Activated B cell treated with CpG ODN at 0.5 μM for 24 hours (primary cell): ENCODE results near the gene ENOX1. TPM values are rescaled to one million over a fixed set of nuclear protein-coding genes. Genes with fewer than 3 reads are reported as not detected.

Experiments
- ATAC-seq: fragments of 200-7000 bp; cut with Tn5 transposase; one replicate; pipeline ENCODE4 v1.10.0; 2021; ENCODE audit warnings: low read depth, mild to moderate bottlenecking, moderate library complexity
- CTCF ChIA-PET: fragments of 350-600 bp; sonication (Branson Sonifier 250); formaldehyde crosslinking; loops from one replicate; lab custom pipeline; 2021; ENCODE audit warnings: antibody characterized with exemption; lab: Charles Lee
- POLR2A ChIA-PET: fragments of 350-600 bp; sonication (Branson Sonifier 250); formaldehyde crosslinking; loops from one replicate; lab custom pipeline; 2021; ENCODE audit warnings: antibody characterized with exemption; lab: Charles Lee
- DNase-seq: peaks from one replicate; pipeline ENCODE4 v3.0.0; 2022
- H3K27ac Mint-ChIP-seq: one replicate; pipeline ENCODE4 v1.8.0; 2020; ENCODE audit warnings: mixed read lengths
- H3K27me3 Mint-ChIP-seq: one replicate; pipeline ENCODE4 v1.8.0; 2021; ENCODE audit warnings: mixed read lengths
- H3K36me3 Mint-ChIP-seq: one replicate; pipeline ENCODE4 v1.8.0; 2021; ENCODE audit warnings: low read depth, mixed read lengths
- H3K4me1 Mint-ChIP-seq: one replicate; pipeline ENCODE4 v1.8.0; 2021; ENCODE audit warnings: mixed read lengths
- H3K4me3 Mint-ChIP-seq: one replicate; pipeline ENCODE4 v1.8.0; 2020; ENCODE audit warnings: mild to moderate bottlenecking, mixed read lengths
- H3K9me3 Mint-ChIP-seq: one replicate; pipeline ENCODE4 v1.8.0; 2020; ENCODE audit warnings: mixed read lengths
- CTCF ChIP-seq: fragments of 200-600 bp; IDR thresholded peaks from one replicate; pipeline ENCODE4 v1.8.0; 2022; ENCODE audit warnings: antibody characterized with exemption, mild to moderate bottlenecking
- intact Hi-C: fragments of 100-400 bp; cut with micrococcal nuclease; formaldehyde crosslinking; loops from one replicate; pipeline ENCODE4 v1.15.1; 2024
- total RNA-seq: library from RNA; stranded (reverse); gene quantifications from 2 replicates; pipeline ENCODE4 v1.2.3, GENCODE V29; 2022

The ENOX1 gene
- total RNA-seq, 1 donor from 2014 or later = not detected

- Mint-ChIP-seq H3K4me1 (no peaks in the 10 kb centered on the region), H3K9me3 (no peaks in the 10 kb centered on the region), H3K27ac (no peak overlapping the region), H3K36me3 (no peaks in the 10 kb centered on the region), H3K4me3 (no peak overlapping the region), H3K27me3 (no peaks in the 10 kb centered on the region)
- POLR2A ChIA-PET = no interaction called here
- CTCF ChIA-PET = no interaction called here
- ATAC-seq = no peak
- no peak for TF ChIP-seq CTCF
- intact Hi-C loops = no loop called here
- DNase-seq = no peak
Measured at GRCh38 chr13:43339805-43340550, 446.8 kb downstream of the ENOX1 start.

GRCh38 chr13:43339145-43339804 lies 447.5 kb downstream of the ENOX1 start:
- ChIA-PET POLR2A (no interaction called here), CTCF (no interaction called here)
- Mint-ChIP-seq H3K36me3 (no peaks in the 10 kb centered on the region), H3K9me3 (no peaks in the 10 kb centered on the region), H3K27ac (no peak overlapping the region), H3K4me3 (no peak overlapping the region), H3K4me1 (no peaks in the 10 kb centered on the region), H3K27me3 (no peaks in the 10 kb centered on the region)
- intact Hi-C loops = no loop called here
- TF ChIP-seq CTCF = no peak
- no peak for ATAC-seq
- no peak for DNase-seq

GRCh38 chr13:43335764-43336163 lies 451.0 kb downstream of the ENOX1 start:
- DNase-seq = no peak
- H3K27me3 Mint-ChIP-seq = peaks cover 2% of the 10 kb centered on the region
- H3K4me3 Mint-ChIP-seq = no peak overlapping the region
- no peak overlapping the region for H3K27ac Mint-ChIP-seq
- no peak for ATAC-seq
- POLR2A ChIA-PET = no interaction called here
- H3K4me1 Mint-ChIP-seq = no peaks in the 10 kb centered on the region
- TF ChIP-seq CTCF = no peak
- no peaks in the 10 kb centered on the region for H3K36me3 Mint-ChIP-seq
- CTCF ChIA-PET = no interaction called here
- intact Hi-C loops = no loop called here
- H3K9me3 Mint-ChIP-seq = no peaks in the 10 kb centered on the region

- no peak overlapping the region for H3K27ac Mint-ChIP-seq
- TF ChIP-seq CTCF = no peak
- no peak overlapping the region for H3K4me3 Mint-ChIP-seq
- ATAC-seq (no peak), DNase-seq (no peak)
- ChIA-PET CTCF (no interaction called here), POLR2A (no interaction called here)
- H3K27me3 Mint-ChIP-seq = peaks cover 2% of the 10 kb centered on the region
- H3K36me3 Mint-ChIP-seq = no peaks in the 10 kb centered on the region
- intact Hi-C loops = no loop called here
- H3K4me1 Mint-ChIP-seq = no peaks in the 10 kb centered on the region
- H3K9me3 Mint-ChIP-seq = no peaks in the 10 kb centered on the region
Measured at GRCh38 chr13:43333176-43333575, 453.6 kb downstream of the ENOX1 start.

- Mint-ChIP-seq H3K27me3 (peaks cover 2% of the 10 kb centered on the region), H3K36me3 (no peaks in the 10 kb centered on the region), H3K27ac (no peak overlapping the region), H3K9me3 (no peaks in the 10 kb centered on the region), H3K4me1 (no peaks in the 10 kb centered on the region), H3K4me3 (no peak overlapping the region)
- intact Hi-C loops = no loop called here
- no peak for TF ChIP-seq CTCF
- ChIA-PET CTCF (no interaction called here), POLR2A (no interaction called here)
- DNase-seq (no peak), ATAC-seq (no peak)
Measured at GRCh38 chr13:43331672-43332071, 455.1 kb downstream of the ENOX1 start.
